22Rv1 (cell line): ENCODE data around the gene GPHB5.

ENCODE experiments used
- CTCF ChIP-seq: fragments of 450-650 bp; IDR thresholded peaks from 2 replicates; pipeline ENCODE4 v1.5.1; 2017; ENCODE audit warnings: mild to moderate bottlenecking
- ZFX ChIP-seq: fragments of 450-650 bp; IDR thresholded peaks from 2 replicates; pipeline ENCODE4 v1.6.1; 2017; ENCODE audit warnings: antibody characterized with exemption, borderline replicate concordance

- no peak for TF ChIP-seq CTCF
- TF ChIP-seq ZFX: no peak
Observed at GRCh38 chr14:63286071-63286470, 32.7 kb downstream of the GPHB5 start.
